HepG2 (cell line): ENCODE measurements around the gene USP19. TPM values are rescaled to one million over a fixed set of nuclear protein-coding genes. Genes with fewer than 3 reads are reported as not detected.
A peak's percentile ranks its signal among the peaks of the same experiment; 100 is the strongest.

Experiments
- ATAC-seq: fragments of 200-7000 bp; cut with Tn5 transposase; 3 replicates; pipeline ENCODE4 v1.9.1; 2020; ENCODE audit warnings: mild to moderate bottlenecking, moderate library complexity
- BruUV-seq: library from RNA; stranded (reverse); fragments of 400-500 nt; replicated peaks from 2 replicates; lab custom pipeline; 2021; lab: Mats Ljungman, UMichigan
- CTCF ChIA-PET: fragments of 300-600 bp; formaldehyde crosslinking; extraction: SDS; loops from one replicate; lab custom pipeline; 2021; ENCODE audit warnings: low total read pairs, inconsistent platforms, low intra/inter-chr PET ratio; lab: Yijun Ruan, JAX
- POLR2A ChIA-PET: fragments of 350-600 bp; sonication (Branson Sonifier 250); formaldehyde crosslinking; loops from one replicate; lab custom pipeline; 2020; ENCODE audit warnings: antibody characterized with exemption, inconsistent platforms; lab: Yijun Ruan, JAX
- DNase-seq: peaks from one replicate; pipeline ENCODE4 v3.0.0-alpha.2; 2015; ENCODE audit warnings: low spot score
- FAIRE-seq: peaks from 3 replicates; lab custom pipeline; 2011; peaks lifted over from hg19 to GRCh38; lab: Jason Lieb, UNC
- H2AFZ ChIP-seq: one replicate; pipeline ENCODE4 v1.6.1; 2011; ENCODE audit warnings: low read length, inconsistent platforms
- H3K27ac ChIP-seq: fragments of 300-600 bp; 3 replicates; pipeline ENCODE4 v1.8.0; 2011; ENCODE audit warnings: mixed run types, mild to moderate bottlenecking, mixed read lengths, low read length, inconsistent platforms; ENCODE audit not compliant: insufficient read depth; ENCODE audit errors: extremely low read length
- H3K27me3 ChIP-seq, 2 experiments: fragments of 200-600 bp in 1 of 2; 2 replicates in 1 of 2; 3 replicates in 1 of 2; pipeline versions ENCODE4 v1.6.0 to v1.8.0; 2011; ENCODE audit warnings: low read length in 2 of 2, mild to moderate bottlenecking in 2 of 2, moderate library complexity in 2 of 2, inconsistent platforms in 1 of 2; ENCODE audit not compliant: insufficient read depth in 2 of 2, control insufficient read depth in 1 of 2
- H3K36me3 ChIP-seq, 2 experiments: fragments of 200-600 bp in 1 of 2; replicated peaks in 1 of 2; 2 replicates in 1 of 2; 3 replicates in 1 of 2; pipeline versions ENCODE4 v1.5.1 to v1.8.0; 2011; ENCODE audit warnings: low read length in 2 of 2, inconsistent platforms in 1 of 2; ENCODE audit not compliant: insufficient read depth in 2 of 2, control insufficient read depth in 1 of 2
- H3K4me1 ChIP-seq: 2 replicates; pipeline ENCODE4 v1.5.1; 2012; ENCODE audit warnings: low read length, inconsistent platforms; ENCODE audit not compliant: insufficient read depth
- H3K4me2 ChIP-seq: 2 replicates; pipeline ENCODE4 v1.6.0; 2011; ENCODE audit warnings: low read depth, low read length, inconsistent platforms
- H3K4me3 ChIP-seq, 3 experiments: fragments of 200-600 bp in 1 of 3; sonication (generic), shearing (Covaris generic) in 1 of 3; replicated peaks in 1 of 3; 2 replicates each; pipeline ENCODE4 v1.5.1; 2011 to 2016; ENCODE audit warnings: low read length in 3 of 3, inconsistent platforms in 2 of 3, low read depth in 2 of 3, mild to moderate bottlenecking in 2 of 3, control low read depth in 1 of 3, mixed read lengths in 1 of 3; ENCODE audit not compliant: insufficient read depth in 1 of 3
- H3K79me2 ChIP-seq: one replicate; pipeline ENCODE4 v1.6.1; 2011; ENCODE audit warnings: low read length, inconsistent platforms; ENCODE audit not compliant: insufficient read depth
- H3K9ac ChIP-seq: 2 replicates; pipeline ENCODE4 v1.6.0; 2011; ENCODE audit warnings: mild to moderate bottlenecking, low read depth, low read length, inconsistent platforms; ENCODE audit not compliant: insufficient read depth
- H3K9me3 ChIP-seq: 2 replicates; pipeline ENCODE4 v1.5.1; 2012; ENCODE audit warnings: mild to moderate bottlenecking, low read length
- H4K20me1 ChIP-seq: 2 replicates; pipeline ENCODE4 v1.6.0; 2011; ENCODE audit warnings: inconsistent platforms, mild to moderate bottlenecking, low read length, moderate library complexity; ENCODE audit not compliant: insufficient read depth
- MNT ChIP-seq: fragments of 450-650 bp; IDR thresholded peaks from 2 replicates; pipeline ENCODE4 v1.6.1; 2016
- POLR2A ChIP-seq, 2 experiments: IDR thresholded peaks; 2 replicates each; pipeline ENCODE4 v1.6.1; 2011; ENCODE audit warnings: low read depth in 2 of 2, low read length in 2 of 2, mild to moderate bottlenecking in 1 of 2, moderate library complexity in 1 of 2; ENCODE audit not compliant: insufficient read depth in 1 of 2
- RBM22 ChIP-seq: fragments of 200-400 bp; formaldehyde crosslinking; optimal IDR thresholded peaks from 2 replicates; pipeline ENCODE3; 2017; ENCODE audit warnings: mild to moderate bottlenecking, low read length, moderate library complexity
- ZC3H13 ChIP-seq: sonication (generic); formaldehyde crosslinking; IDR thresholded peaks from 2 replicates; pipeline ENCODE4 v1.8.1; 2023; ENCODE audit warnings: mild to moderate bottlenecking, missing genetic modification reagents, moderate library complexity
- ZFP91 ChIP-seq: sonication (generic); formaldehyde crosslinking; IDR thresholded peaks from 2 replicates; pipeline ENCODE4 v1.9.0; 2022; ENCODE audit warnings: missing genetic modification reagents, mild to moderate bottlenecking, borderline replicate concordance
- ZNF788 ChIP-seq: sonication (generic); formaldehyde crosslinking; IDR thresholded peaks from 2 replicates; pipeline ENCODE4 v1.5.0; 2020; ENCODE audit warnings: mild to moderate bottlenecking, missing genetic modification reagents, borderline replicate concordance
- ZZZ3 ChIP-seq: sonication (generic); formaldehyde crosslinking; IDR thresholded peaks from 2 replicates; pipeline ENCODE4 v1.4.0; 2020; ENCODE audit warnings: missing genetic modification reagents, mild to moderate bottlenecking, borderline replicate concordance
- WGBS: methylation state at CpG from one replicate; pipeline ENCODE4 v1.1.6; 2017; ENCODE audit warnings: low lambda C conversion rate; 5-methylcytosine and 5-hydroxymethylcytosine counted together
- in situ Hi-C: cut with HindIII; loops from 2 replicates; pipeline ENCODE4 v1.10.0; 2017; ENCODE audit warnings: low pct_unique_long_range_greater_than_20kb; ENCODE audit not compliant: extremely low pct_ligation_motif_present
- intact Hi-C: fragments of 100-400 bp; cut with micrococcal nuclease; formaldehyde crosslinking; loops from one replicate; pipeline ENCODE4 v1.10.0; 2022; ENCODE audit not compliant: unreplicated experiment
- polyA plus RNA-seq, 8 experiments: library from polyadenylated mRNA; depleted of rRNA in 3 of 8; stranded (reverse) in 7 of 8; unstranded in 1 of 8; fragments of >200 nt; fragmentation: Illumina TruSeq in 4 of 8; extraction: Trizol in 4 of 8; gene quantifications; 2 replicates each; pipeline versions ENCODE4 v1.2.1 to v1.2.3, GENCODE V29; 2011 to 2016; ENCODE audit warnings: low read depth in 4 of 8, missing spikeins in 1 of 8, mixed read lengths in 1 of 8; ENCODE audit not compliant: insufficient read depth in 1 of 8
- total RNA-seq, 5 experiments: library from RNA; depleted of rRNA; stranded (reverse); fragments of >200 nt; fragmentation: Illumina TruSeq; extraction: Trizol; gene quantifications; 2 replicates each; pipeline ENCODE4 v1.2.3, GENCODE V29; 2016; ENCODE audit warnings: low read depth in 1 of 5

Gene USP19
- total and polyA plus RNA-seq, 2 of the 13 experiments (the other 11 are each of a cell fraction or from before 2014, with no cell fraction given) = 28.3 to 31.7 TPM

GRCh38 chr3:49162751-49163419 lies 42.3 kb upstream of the USP19 start (continued):
- TF ChIP-seq MNT (no peak), RBM22 (peak; percentile 85), ZFP91 (no peak), ZNF788 (CRISPR knock-in tag) (no peak)

- Histone ChIP-seq H3K27me3 (no peaks in the 10 kb centered on the region; a peak in 1 of 5 replicates), H3K9ac (no peak overlapping the region), H3K4me3 (no peak overlapping the region), H3K36me3 (peaks cover 5 to 20% of the 10 kb centered on the region in 2 experiments; a peak in 4 of 5 replicates), H3K9me3 (no peaks in the 10 kb centered on the region), H3K79me2 (peaks cover 16% of the 10 kb centered on the region), H4K20me1 (no peaks in the 10 kb centered on the region), H2AFZ (no peak overlapping the region), H3K27ac (no peak overlapping the region), H3K4me2 (no peak overlapping the region), H3K4me1 (peaks cover 37% of the 10 kb centered on the region)
- DNase-seq (no peak), ATAC-seq (no peak), FAIRE-seq (no peak)
- 100% methylated on average over 1 of the region's 3 CpGs for WGBS
- ChIA-PET POLR2A (interaction anchor here (2.0 kb wide), 1 partner anchor 178 kb away, joined by 5 read pairs; the partner anchor contains the start of gene USP4), CTCF (no interaction called here)
- in situ Hi-C loops (loop anchor here (25.0 kb wide), 1 partner anchor 275 kb away; the partner anchor contains the start of gene NICN1), intact Hi-C loops (no loop called here)
- no TSS peak for BruUV-seq
- no peak for TF ChIP-seq ZZZ3
- TF ChIP-seq POLR2A (IDR thresholded peaks at IDR 0.05; ENCODE audit: insufficient read depth in 1 of 2, low read depth in 2 of 2, low read length in 2 of 2) = 0 out of 4 replicates have a peak, but pooled peaks of 1 of the 2 experiments have one; percentile 20
- 0 out of 2 replicates have a peak, but pooled peaks have one; percentile 18 for TF ChIP-seq ZC3H13 (CRISPR knock-in tag)
- TF ChIP-seq RBM22 = peak; percentile 26
Measured at GRCh38 chr3:49161808-49162530, 41.3 kb upstream of the USP19 start.
